ENCODE measurements around the gene ZNF730. TPM values are rescaled to one million over a fixed set of nuclear protein-coding genes. Genes with fewer than 3 reads are reported as not detected.
"Not testable (repeated sequence)": the region's sequence is repeated elsewhere in the genome, so short reads cannot be mapped to it uniquely, and the experiment has no call there.

Gene ZNF730
- polyA plus RNA-seq, 3 donors = not detected

- WGBS (ENCODE audit: insufficient coverage) = no CpG with 5 or more reads among the region's 3 CpGs
- no peak overlapping the region for H3K4me2 ChIP-seq (replicated peaks; ENCODE audit: extremely low read depth, low read length, poor library complexity, severe bottlenecking)
These were observed 1.6 kb downstream of the ZNF730 start for GRCh38 chr19:23118400-23118799.

GRCh38 chr19:23134211-23134610 lies 17.4 kb downstream of the ZNF730 start:
- H3K27me3 ChIP-seq (ENCODE audit: control insufficient read depth in 2 of 2, insufficient read depth in 2 of 2, low read length in 2 of 2); H2AFZ ChIP-seq (ENCODE audit: insufficient read depth, low read depth, low read length, poor library complexity, severe bottlenecking); H3K79me2 ChIP-seq (ENCODE audit: insufficient read depth, low read length); DNase-seq; H3K4me2 ChIP-seq (replicated peaks; ENCODE audit: extremely low read depth, low read length, poor library complexity, severe bottlenecking); H3K4me1 ChIP-seq (ENCODE audit: control insufficient read depth in 1 of 2, insufficient read depth in 2 of 2, low read length in 2 of 2); H3K4me1 Mint-ChIP-seq; H3K4me3 Mint-ChIP-seq; H3K27ac ChIP-seq (ENCODE audit: low read depth in 1 of 2, low read length in 2 of 2); H3K27ac Mint-ChIP-seq; H3K9ac ChIP-seq (ENCODE audit: insufficient read depth, low read length, poor library complexity, severe bottlenecking); H3K36me3 Mint-ChIP-seq; H3K27me3 Mint-ChIP-seq (ENCODE audit: low read depth in 3 of 3); H4K20me1 ChIP-seq (ENCODE audit: insufficient read depth, low read length); H3K4me3 ChIP-seq (replicated peaks in 1 of 3; ENCODE audit: low read depth in 2 of 3, low read length in 3 of 3); intact Hi-C loops (cut with micrococcal nuclease): not testable (repeated sequence)
- H3K36me3 ChIP-seq (replicated peaks in 1 of 2; ENCODE audit: control insufficient read depth in 1 of 2, insufficient read depth in 2 of 2, low read length in 2 of 2) = peaks cover 0 to 12% of the 10 kb centered on the region in 2 donors
- H3K9me3 Mint-ChIP-seq = peaks cover 10 to 52% (median 40%) of the 10 kb centered on the region in 7 donors
- WGBS (ENCODE audit: insufficient coverage) = no CpG with 5 or more reads among the region's 24 CpGs
- H3K9me3 ChIP-seq (replicated peaks in 1 of 2; ENCODE audit: control insufficient read depth in 1 of 2, insufficient read depth in 1 of 2, low read length in 2 of 2) = peaks cover 32 to 63% of the 10 kb centered on the region in 2 donors

More at GRCh38 chr19:23118400-23118799, 1.6 kb downstream of the ZNF730 start:
- H3K36me3 Mint-ChIP-seq = peaks cover 7 to 15% of the 10 kb centered on the region in 2 donors
- H3K27ac Mint-ChIP-seq = no peak overlapping the region
- H3K9me3 Mint-ChIP-seq = peaks cover 14 to 42% (median 29%) of the 10 kb centered on the region in 7 donors
- Histone ChIP-seq H4K20me1 (ENCODE audit: insufficient read depth, low read length) (no peaks in the 10 kb centered on the region), H3K9me3 (replicated peaks in 1 of 2; ENCODE audit: control insufficient read depth in 1 of 2, insufficient read depth in 1 of 2, low read length in 2 of 2) (peaks cover 17 to 29% of the 10 kb centered on the region in 2 donors), H2AFZ (ENCODE audit: insufficient read depth, low read depth, low read length, poor library complexity, severe bottlenecking) (peak overlapping the region; percentile 35), H3K4me1 (ENCODE audit: control insufficient read depth in 1 of 2, insufficient read depth in 2 of 2, low read length in 2 of 2) (peaks cover 9 to 11% of the 10 kb centered on the region in 2 donors), H3K36me3 (replicated peaks in 1 of 2; ENCODE audit: control insufficient read depth in 1 of 2, insufficient read depth in 2 of 2, low read length in 2 of 2) (peaks cover 0 to 19% of the 10 kb centered on the region in 2 donors), H3K27me3 (ENCODE audit: control insufficient read depth in 2 of 2, insufficient read depth in 2 of 2, low read length in 2 of 2) (no peaks in the 10 kb centered on the region), H3K4me3 (replicated peaks in 1 of 3; ENCODE audit: low read depth in 2 of 3, low read length in 3 of 3) (no peak overlapping the region), H3K79me2 (ENCODE audit: insufficient read depth, low read length) (no peaks in the 10 kb centered on the region), H3K9ac (ENCODE audit: insufficient read depth, low read length, poor library complexity, severe bottlenecking) (no peak overlapping the region), H3K27ac (ENCODE audit: low read depth in 1 of 2, low read length in 2 of 2) (no peak overlapping the region)
- no peak overlapping the region for H3K4me3 Mint-ChIP-seq
- peaks cover 0 to 1% (median 0%) of the 10 kb centered on the region in 3 donors for H3K27me3 Mint-ChIP-seq (ENCODE audit: low read depth in 3 of 3)
- peaks cover 21% of the 10 kb centered on the region for H3K4me1 Mint-ChIP-seq
- no peak for TF ChIP-seq CTCF (IDR thresholded peaks at IDR 0.05)
- intact Hi-C loops (cut with micrococcal nuclease) = no loop called here
- no peak for DNase-seq
